ENCODE measurements around the gene TADA1.

GRCh38 chr1:166907051-166907450, 31.0 kb upstream of the TADA1 start:
- TF ChIP-seq REST (IDR thresholded peaks at IDR 0.05; ENCODE audit: low read depth) (no peak), POLR2A (IDR thresholded peaks at IDR 0.05; ENCODE audit: borderline replicate concordance, extremely low read depth, insufficient read depth, insufficient read length) (no peak), TCF7L2 (IDR thresholded peaks at IDR 0.05; ENCODE audit: borderline replicate concordance, extremely low read depth, insufficient read depth, insufficient read length) (no peak)
